ENCODE data around the gene PPARGC1A.

Gene PPARGC1A

GRCh38 chr4:23894021-23894420, 4.2 kb upstream of the PPARGC1A start:
- DNase-seq, result no peak
- Mint-ChIP-seq H3K9me3 (no peaks in the 10 kb centered on the region), H3K4me3 (no peak overlapping the region), H3K27ac (no peak overlapping the region), H3K36me3 (ENCODE audit: low read depth) (no peaks in the 10 kb centered on the region), H3K4me1 (ENCODE audit: low read depth) (peaks cover 14% of the 10 kb centered on the region), H3K27me3 (peaks cover 8% of the 10 kb centered on the region)

GRCh38 chr4:23891064-23891421, 1.2 kb upstream of the PPARGC1A start:
- Mint-ChIP-seq H3K36me3 (ENCODE audit: low read depth) (no peaks in the 10 kb centered on the region), H3K9me3 (no peaks in the 10 kb centered on the region), H3K4me1 (ENCODE audit: low read depth) (peaks cover 22% of the 10 kb centered on the region), H3K4me3 (no peak overlapping the region), H3K27me3 (peaks cover 18% of the 10 kb centered on the region), H3K27ac (no peak overlapping the region)
- no peak for DNase-seq

DNA sequence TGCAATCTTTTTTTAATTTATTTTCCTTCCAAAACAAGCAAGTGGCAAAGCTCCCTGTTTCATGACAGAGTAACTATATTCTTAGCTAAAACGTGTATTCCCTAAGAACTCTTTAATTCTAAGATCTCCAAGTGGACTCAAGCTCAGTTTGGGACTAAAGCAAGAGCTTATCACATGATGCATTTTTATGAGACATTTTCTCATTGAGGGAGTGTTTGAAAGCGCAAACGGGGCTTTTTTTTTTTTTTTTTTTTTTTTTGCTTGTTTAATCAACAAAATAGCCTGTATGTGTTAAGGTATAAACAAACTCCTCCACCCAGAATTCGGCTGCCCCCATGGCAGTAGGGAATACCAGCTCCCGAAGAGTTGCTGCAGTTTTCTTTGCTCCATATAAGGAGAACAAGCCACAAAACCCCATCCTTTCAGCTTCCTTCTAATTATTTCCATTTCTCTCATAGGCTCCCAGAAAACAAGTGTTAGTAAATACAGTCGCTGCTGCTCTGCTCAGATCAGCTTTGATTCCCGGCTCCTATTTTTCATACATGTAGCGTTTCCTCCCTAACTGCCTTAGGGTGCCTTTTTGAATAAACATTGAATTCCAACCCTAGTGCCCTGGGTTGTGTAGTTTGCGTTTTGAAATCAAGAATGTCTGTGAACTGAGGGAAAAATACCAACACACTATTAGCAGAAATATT, 669 bp upstream of the PPARGC1A start:
- no peaks in the 10 kb centered on the region for H3K36me3 Mint-ChIP-seq (ENCODE audit: low read depth)
- DNase-seq, result no peak
- H3K4me3 Mint-ChIP-seq, result no peak overlapping the region

GRCh38 chr4:23889391-23889790, 456 bp downstream of the PPARGC1A start:
- H3K4me1 Mint-ChIP-seq (ENCODE audit: low read depth), result peaks cover 22% of the 10 kb centered on the region
- DNase-seq, result no peak
- H3K27ac Mint-ChIP-seq, result no peak overlapping the region
- H3K9me3 Mint-ChIP-seq, result no peaks in the 10 kb centered on the region
- H3K4me3 Mint-ChIP-seq, result no peak overlapping the region
- no peaks in the 10 kb centered on the region for H3K36me3 Mint-ChIP-seq (ENCODE audit: low read depth)
- H3K27me3 Mint-ChIP-seq, result peaks cover 18% of the 10 kb centered on the region

More for the DNA sequence above, 669 bp upstream of the PPARGC1A start:
- no peaks in the 10 kb centered on the region for H3K9me3 Mint-ChIP-seq
- H3K4me1 Mint-ChIP-seq (ENCODE audit: low read depth), result peaks cover 22% of the 10 kb centered on the region
- no peak overlapping the region for H3K27ac Mint-ChIP-seq
- H3K27me3 Mint-ChIP-seq, result peaks cover 18% of the 10 kb centered on the region

- Mint-ChIP-seq H3K9me3 (no peaks in the 10 kb centered on the region), H3K36me3 (ENCODE audit: low read depth) (no peaks in the 10 kb centered on the region), H3K27ac (no peak overlapping the region), H3K4me3 (no peak overlapping the region), H3K27me3 (peaks cover 18% of the 10 kb centered on the region), H3K4me1 (ENCODE audit: low read depth) (peaks cover 22% of the 10 kb centered on the region)
- no peak for DNase-seq
These were observed 1.2 kb downstream of the PPARGC1A start for GRCh38 chr4:23888421-23889319.

DNA sequence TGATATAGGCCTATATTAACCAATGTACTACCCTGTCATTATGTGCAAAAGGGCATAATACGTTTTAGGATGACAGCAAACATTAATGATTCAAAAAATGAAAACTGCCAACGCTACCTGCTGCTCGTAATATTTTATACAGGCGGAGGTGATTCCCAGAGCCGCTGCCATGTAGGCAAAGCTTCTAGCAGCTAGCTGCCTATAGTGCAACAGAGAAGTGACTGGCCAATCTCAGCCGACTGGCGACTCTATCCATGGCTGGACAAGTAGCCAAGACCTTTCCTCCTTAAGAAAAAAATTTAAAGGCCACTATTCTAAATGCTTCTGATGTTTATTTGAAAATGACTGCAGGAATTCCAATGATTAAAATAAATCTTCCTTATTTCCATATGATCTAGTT, 1.9 kb downstream of the PPARGC1A start:
- no peak for DNase-seq
- no peak overlapping the region for H3K27ac Mint-ChIP-seq

DNA sequence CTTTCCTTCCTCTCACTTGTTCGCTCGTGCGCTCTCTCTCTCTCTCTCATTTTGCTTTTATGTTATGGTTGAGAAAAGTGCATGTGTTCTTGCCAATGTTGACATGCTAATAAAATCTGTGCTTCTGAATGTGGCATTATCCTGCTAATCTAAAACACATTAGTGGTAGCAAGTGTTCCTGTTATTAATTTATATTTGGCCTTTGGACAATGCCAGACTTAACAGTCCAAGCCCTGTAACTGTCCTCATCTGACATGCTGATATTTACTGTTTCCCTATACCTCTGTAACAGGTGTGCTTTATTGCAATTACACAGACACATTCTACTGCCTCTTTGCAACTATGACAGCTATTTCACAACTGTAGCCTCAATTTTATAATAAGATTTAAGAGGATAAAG, 2.7 kb downstream of the PPARGC1A start:
- Mint-ChIP-seq H3K27ac (no peak overlapping the region), H3K4me3 (no peak overlapping the region), H3K4me1 (ENCODE audit: low read depth) (peaks cover 22% of the 10 kb centered on the region), H3K9me3 (no peaks in the 10 kb centered on the region), H3K27me3 (peaks cover 18% of the 10 kb centered on the region), H3K36me3 (ENCODE audit: low read depth) (no peaks in the 10 kb centered on the region)
- no peak for DNase-seq

More for the DNA sequence above, 1.9 kb downstream of the PPARGC1A start:
- Mint-ChIP-seq H3K36me3 (ENCODE audit: low read depth) (no peaks in the 10 kb centered on the region), H3K4me1 (ENCODE audit: low read depth) (peaks cover 22% of the 10 kb centered on the region), H3K9me3 (no peaks in the 10 kb centered on the region), H3K27me3 (peaks cover 18% of the 10 kb centered on the region), H3K4me3 (no peak overlapping the region)

- DNase-seq, result no peak
- peaks cover 22% of the 10 kb centered on the region for H3K4me1 Mint-ChIP-seq (ENCODE audit: low read depth)
- H3K9me3 Mint-ChIP-seq, result no peaks in the 10 kb centered on the region
- H3K4me3 Mint-ChIP-seq, result no peak overlapping the region
- no peaks in the 10 kb centered on the region for H3K36me3 Mint-ChIP-seq (ENCODE audit: low read depth)
- no peak overlapping the region for H3K27ac Mint-ChIP-seq
- H3K27me3 Mint-ChIP-seq, result peaks cover 18% of the 10 kb centered on the region
These were observed 3.8 kb downstream of the PPARGC1A start for GRCh38 chr4:23885943-23886590.

DNA sequence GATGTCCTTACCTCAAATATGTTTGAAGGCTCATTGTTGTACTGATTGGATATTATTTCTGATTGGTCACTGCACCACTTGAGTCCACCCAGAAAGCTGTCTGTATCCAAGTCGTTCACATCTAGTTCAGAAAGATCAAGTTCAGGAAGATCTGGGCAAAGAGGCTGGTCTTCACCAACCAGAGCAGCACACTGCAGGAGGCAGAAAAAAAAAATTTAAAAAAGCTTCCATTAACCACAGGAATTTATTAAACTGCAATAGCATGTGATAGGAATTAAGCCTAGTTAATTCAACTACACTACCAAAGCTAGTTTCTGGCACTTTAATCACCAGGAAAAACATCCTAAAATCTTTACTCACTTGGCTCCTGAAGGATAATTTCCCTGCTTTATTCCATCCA, 5.1 kb downstream of the PPARGC1A start:
- Mint-ChIP-seq H3K36me3 (ENCODE audit: low read depth) (no peaks in the 10 kb centered on the region), H3K27me3 (peaks cover 11% of the 10 kb centered on the region), H3K27ac (no peak overlapping the region), H3K4me1 (ENCODE audit: low read depth) (peaks cover 16% of the 10 kb centered on the region), H3K9me3 (no peaks in the 10 kb centered on the region), H3K4me3 (no peak overlapping the region)
- no peak for DNase-seq

GRCh38 chr4:23884261-23884660, 5.6 kb downstream of the PPARGC1A start:
- no peak overlapping the region for H3K4me3 Mint-ChIP-seq
- peaks cover 11% of the 10 kb centered on the region for H3K4me1 Mint-ChIP-seq (ENCODE audit: low read depth)
- no peak overlapping the region for H3K27ac Mint-ChIP-seq
- H3K9me3 Mint-ChIP-seq, result no peaks in the 10 kb centered on the region
- no peaks in the 10 kb centered on the region for H3K36me3 Mint-ChIP-seq (ENCODE audit: low read depth)
- no peak for DNase-seq
- H3K27me3 Mint-ChIP-seq, result peaks cover 10% of the 10 kb centered on the region

DNA sequence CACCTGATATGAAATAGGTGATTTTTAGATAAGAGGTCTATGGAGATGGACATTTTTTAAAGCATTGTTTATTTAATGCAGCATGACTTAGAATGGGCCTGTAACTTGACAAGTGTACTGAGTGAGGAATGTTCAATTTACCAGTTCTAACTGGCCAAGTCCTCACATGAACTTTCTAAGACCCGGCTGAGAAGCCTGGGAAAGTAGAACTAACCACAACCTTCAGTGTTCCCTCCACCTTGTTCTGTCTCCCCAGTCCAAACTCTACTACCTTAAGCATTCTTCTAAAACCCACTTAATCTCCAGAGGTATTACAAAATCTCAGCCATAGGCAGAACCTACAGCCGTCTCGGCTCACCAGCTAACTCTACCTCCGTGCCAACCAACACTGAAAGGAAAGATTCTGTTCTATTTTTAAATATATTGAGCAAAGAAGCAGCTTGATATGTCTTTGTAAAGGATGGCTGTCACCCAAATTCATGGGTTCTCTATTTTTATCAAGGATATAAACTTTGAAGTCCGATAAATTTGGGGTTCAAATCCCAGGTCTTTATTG, 6.8 kb downstream of the PPARGC1A start:
- Mint-ChIP-seq H3K9me3 (no peaks in the 10 kb centered on the region), H3K4me1 (ENCODE audit: low read depth) (no peaks in the 10 kb centered on the region), H3K4me3 (no peak overlapping the region), H3K27ac (no peak overlapping the region), H3K36me3 (ENCODE audit: low read depth) (no peaks in the 10 kb centered on the region), H3K27me3 (no peaks in the 10 kb centered on the region)
- DNase-seq, result no peak

GRCh38 chr4:23881674-23882337, 8.0 kb downstream of the PPARGC1A start:
- no peak overlapping the region for H3K27ac Mint-ChIP-seq
- H3K4me1 Mint-ChIP-seq (ENCODE audit: low read depth), result no peaks in the 10 kb centered on the region
- H3K4me3 Mint-ChIP-seq, result no peak overlapping the region
- H3K9me3 Mint-ChIP-seq, result no peaks in the 10 kb centered on the region
- no peak for DNase-seq
- H3K27me3 Mint-ChIP-seq, result no peaks in the 10 kb centered on the region
- H3K36me3 Mint-ChIP-seq (ENCODE audit: low read depth), result no peaks in the 10 kb centered on the region

- H3K9me3 Mint-ChIP-seq, result no peaks in the 10 kb centered on the region
- H3K27ac Mint-ChIP-seq, result no peak overlapping the region
- no peaks in the 10 kb centered on the region for H3K36me3 Mint-ChIP-seq (ENCODE audit: low read depth)
- no peaks in the 10 kb centered on the region for H3K27me3 Mint-ChIP-seq
- no peaks in the 10 kb centered on the region for H3K4me1 Mint-ChIP-seq (ENCODE audit: low read depth)
- H3K4me3 Mint-ChIP-seq, result no peak overlapping the region
- DNase-seq, result no peak
These were observed 8.8 kb downstream of the PPARGC1A start for GRCh38 chr4:23881052-23881501.

All from activated T-cell treated with anti-CD3 and anti-CD28 coated beads, Interleukin-2, amount 50 U/mL, for 24 hours (primary cell).